ENCODE data around the gene PSMC4.

PSMC4 gene

GRCh38 chr19:39936020-39936419, 34.9 kb upstream of the PSMC4 start:
- Histone ChIP-seq H3K27me3 (replicated peaks; ENCODE audit: control insufficient read depth, insufficient read depth, low read length) (no peaks in the 10 kb centered on the region), H3K36me3 (ENCODE audit: control insufficient read depth, insufficient read depth, low read length, severe bottlenecking) (no peaks in the 10 kb centered on the region), H3K4me1 (ENCODE audit: control insufficient read depth, insufficient read depth, low read length) (no peaks in the 10 kb centered on the region), H3K4me3 (ENCODE audit: low read length) (no peak overlapping the region), H3K9ac (ENCODE audit: low read length) (no peak overlapping the region), H3K9me3 (ENCODE audit: control insufficient read depth, low read length) (peaks cover 8% of the 10 kb centered on the region)
- no peak for DNase-seq (ENCODE audit: low read depth)

- Histone ChIP-seq H3K4me3 (ENCODE audit: low read length) (no peak overlapping the region), H3K4me1 (ENCODE audit: control insufficient read depth, insufficient read depth, low read length) (no peaks in the 10 kb centered on the region), H3K36me3 (ENCODE audit: control insufficient read depth, insufficient read depth, low read length, severe bottlenecking) (no peaks in the 10 kb centered on the region), H3K9me3 (ENCODE audit: control insufficient read depth, low read length) (peaks cover 8% of the 10 kb centered on the region), H3K27me3 (replicated peaks; ENCODE audit: control insufficient read depth, insufficient read depth, low read length) (peaks cover 1% of the 10 kb centered on the region), H3K9ac (ENCODE audit: low read length) (no peak overlapping the region)
- no peak for DNase-seq (ENCODE audit: low read depth)
Measured at GRCh38 chr19:39936622-39937021, 34.3 kb upstream of the PSMC4 start.

- no peak for DNase-seq (ENCODE audit: low read depth)
- Histone ChIP-seq H3K36me3 (ENCODE audit: control insufficient read depth, insufficient read depth, low read length, severe bottlenecking) (no peaks in the 10 kb centered on the region), H3K9me3 (ENCODE audit: control insufficient read depth, low read length) (peaks cover 8% of the 10 kb centered on the region), H3K4me1 (ENCODE audit: control insufficient read depth, insufficient read depth, low read length) (no peaks in the 10 kb centered on the region), H3K27me3 (replicated peaks; ENCODE audit: control insufficient read depth, insufficient read depth, low read length) (peaks cover 4% of the 10 kb centered on the region), H3K4me3 (ENCODE audit: low read length) (no peak overlapping the region), H3K9ac (ENCODE audit: low read length) (no peak overlapping the region)
Measured at GRCh38 chr19:39937094-39937720, 33.8 kb upstream of the PSMC4 start.

- H3K4me3 ChIP-seq (ENCODE audit: low read length), result no peak overlapping the region
- no peaks in the 10 kb centered on the region for H3K36me3 ChIP-seq (ENCODE audit: control insufficient read depth, insufficient read depth, low read length, severe bottlenecking)
- H3K9me3 ChIP-seq (ENCODE audit: control insufficient read depth, low read length), result peaks cover 8% of the 10 kb centered on the region
- H3K9ac ChIP-seq (ENCODE audit: low read length), result no peak overlapping the region
- H3K27me3 ChIP-seq (replicated peaks; ENCODE audit: control insufficient read depth, insufficient read depth, low read length), result peaks cover 4% of the 10 kb centered on the region
- H3K4me1 ChIP-seq (ENCODE audit: control insufficient read depth, insufficient read depth, low read length), result no peaks in the 10 kb centered on the region
- no peak for DNase-seq (ENCODE audit: low read depth)
Measured at GRCh38 chr19:39937787-39938186, 33.2 kb upstream of the PSMC4 start.

GRCh38 chr19:39939556-39939955, 31.4 kb upstream of the PSMC4 start:
- Histone ChIP-seq H3K4me3 (ENCODE audit: low read length) (no peak overlapping the region), H3K4me1 (ENCODE audit: control insufficient read depth, insufficient read depth, low read length) (no peaks in the 10 kb centered on the region), H3K9ac (ENCODE audit: low read length) (no peak overlapping the region), H3K36me3 (ENCODE audit: control insufficient read depth, insufficient read depth, low read length, severe bottlenecking) (no peaks in the 10 kb centered on the region), H3K9me3 (ENCODE audit: control insufficient read depth, low read length) (peaks cover 8% of the 10 kb centered on the region), H3K27me3 (replicated peaks; ENCODE audit: control insufficient read depth, insufficient read depth, low read length) (peaks cover 4% of the 10 kb centered on the region)
- DNase-seq (ENCODE audit: low read depth), result no peak

GRCh38 chr19:39940221-39940833, 30.6 kb upstream of the PSMC4 start:
- Histone ChIP-seq H3K4me1 (ENCODE audit: control insufficient read depth, insufficient read depth, low read length) (no peaks in the 10 kb centered on the region), H3K4me3 (ENCODE audit: low read length) (no peak overlapping the region), H3K36me3 (ENCODE audit: control insufficient read depth, insufficient read depth, low read length, severe bottlenecking) (no peaks in the 10 kb centered on the region), H3K9ac (ENCODE audit: low read length) (no peak overlapping the region), H3K27me3 (replicated peaks; ENCODE audit: control insufficient read depth, insufficient read depth, low read length) (peaks cover 4% of the 10 kb centered on the region), H3K9me3 (ENCODE audit: control insufficient read depth, low read length) (peaks cover 8% of the 10 kb centered on the region)
- no peak for DNase-seq (ENCODE audit: low read depth)

GRCh38 chr19:39941151-39941550, 29.8 kb upstream of the PSMC4 start:
- Histone ChIP-seq H3K36me3 (ENCODE audit: control insufficient read depth, insufficient read depth, low read length, severe bottlenecking) (no peaks in the 10 kb centered on the region), H3K4me3 (ENCODE audit: low read length) (no peak overlapping the region), H3K27me3 (replicated peaks; ENCODE audit: control insufficient read depth, insufficient read depth, low read length) (peaks cover 4% of the 10 kb centered on the region), H3K9ac (ENCODE audit: low read length) (no peak overlapping the region), H3K4me1 (ENCODE audit: control insufficient read depth, insufficient read depth, low read length) (no peaks in the 10 kb centered on the region), H3K9me3 (ENCODE audit: control insufficient read depth, low read length) (peaks cover 8% of the 10 kb centered on the region)
- DNase-seq (ENCODE audit: low read depth), result no peak

- peaks cover 4% of the 10 kb centered on the region for H3K27me3 ChIP-seq (replicated peaks; ENCODE audit: control insufficient read depth, insufficient read depth, low read length)
- no peak for DNase-seq (ENCODE audit: low read depth)
- no peaks in the 10 kb centered on the region for H3K4me1 ChIP-seq (ENCODE audit: control insufficient read depth, insufficient read depth, low read length)
- H3K9me3 ChIP-seq (ENCODE audit: control insufficient read depth, low read length), result peaks cover 8% of the 10 kb centered on the region
- H3K36me3 ChIP-seq (ENCODE audit: control insufficient read depth, insufficient read depth, low read length, severe bottlenecking), result no peaks in the 10 kb centered on the region
- no peak overlapping the region for H3K9ac ChIP-seq (ENCODE audit: low read length)
- no peak overlapping the region for H3K4me3 ChIP-seq (ENCODE audit: low read length)
Measured at GRCh38 chr19:39941615-39942365, 29.2 kb upstream of the PSMC4 start.

GRCh38 chr19:39942366-39942730, 28.6 kb upstream of the PSMC4 start:
- no peak overlapping the region for H3K4me3 ChIP-seq (ENCODE audit: low read length)
- H3K27me3 ChIP-seq (replicated peaks; ENCODE audit: control insufficient read depth, insufficient read depth, low read length), result peaks cover 4% of the 10 kb centered on the region
- no peak overlapping the region for H3K9ac ChIP-seq (ENCODE audit: low read length)
- H3K36me3 ChIP-seq (ENCODE audit: control insufficient read depth, insufficient read depth, low read length, severe bottlenecking), result no peaks in the 10 kb centered on the region
- no peak for DNase-seq (ENCODE audit: low read depth)
- peaks cover 8% of the 10 kb centered on the region for H3K9me3 ChIP-seq (ENCODE audit: control insufficient read depth, low read length)
- no peaks in the 10 kb centered on the region for H3K4me1 ChIP-seq (ENCODE audit: control insufficient read depth, insufficient read depth, low read length)

- Histone ChIP-seq H3K27me3 (replicated peaks; ENCODE audit: control insufficient read depth, insufficient read depth, low read length) (peaks cover 4% of the 10 kb centered on the region), H3K9me3 (ENCODE audit: control insufficient read depth, low read length) (peaks cover 8% of the 10 kb centered on the region), H3K4me1 (ENCODE audit: control insufficient read depth, insufficient read depth, low read length) (no peaks in the 10 kb centered on the region), H3K4me3 (ENCODE audit: low read length) (no peak overlapping the region), H3K36me3 (ENCODE audit: control insufficient read depth, insufficient read depth, low read length, severe bottlenecking) (no peaks in the 10 kb centered on the region), H3K9ac (ENCODE audit: low read length) (no peak overlapping the region)
- DNase-seq (ENCODE audit: low read depth), result no peak
Measured at GRCh38 chr19:39943586-39943985, 27.4 kb upstream of the PSMC4 start.

GRCh38 chr19:39946532-39946931, 24.4 kb upstream of the PSMC4 start:
- no peak overlapping the region for H3K4me3 ChIP-seq (ENCODE audit: low read length)
- H3K9me3 ChIP-seq (ENCODE audit: control insufficient read depth, low read length), result no peaks in the 10 kb centered on the region
- H3K36me3 ChIP-seq (ENCODE audit: control insufficient read depth, insufficient read depth, low read length, severe bottlenecking), result no peaks in the 10 kb centered on the region
- H3K4me1 ChIP-seq (ENCODE audit: control insufficient read depth, insufficient read depth, low read length), result no peaks in the 10 kb centered on the region
- H3K9ac ChIP-seq (ENCODE audit: low read length), result no peak overlapping the region
- no peak for DNase-seq (ENCODE audit: low read depth)
- peaks cover 4% of the 10 kb centered on the region for H3K27me3 ChIP-seq (replicated peaks; ENCODE audit: control insufficient read depth, insufficient read depth, low read length)
